HG02763 (cell line): ENCODE measurements around the gene FGB.
"Not testable (repeated sequence)": the region's sequence is repeated elsewhere in the genome, so short reads cannot be mapped to it uniquely, and the experiment has no call there.

Experiments used
- ATAC-seq: cut with Tn5 transposase; IDR thresholded peaks from one replicate; pipeline ENCODE4 v1.9.1; 2021; ENCODE audit warnings: mild to moderate bottlenecking, moderate library complexity; ENCODE audit not compliant: unreplicated experiment

Gene FGB

GRCh38 chr4:154594343-154594742 is 31.5 kb downstream of the FGB start:
- not testable (repeated sequence) for ATAC-seq

- ATAC-seq: no peak
Measured at GRCh38 chr4:154595807-154596206, 33.0 kb downstream of the FGB start.

- not testable (repeated sequence) for ATAC-seq
Measured at GRCh38 chr4:154597281-154597680, 34.5 kb downstream of the FGB start.

- ATAC-seq: no peak
Measured at GRCh38 chr4:154597798-154598774, 35.3 kb downstream of the FGB start.

GRCh38 chr4:154602404-154603020 is 39.7 kb downstream of the FGB start:
- ATAC-seq: no peak

- ATAC-seq: no peak
Measured at GRCh38 chr4:154603033-154603943, 40.5 kb downstream of the FGB start.

GRCh38 chr4:154604696-154605200 is 41.9 kb downstream of the FGB start:
- ATAC-seq: no peak

- no peak for ATAC-seq
Measured at GRCh38 chr4:154606728-154607723, 44.2 kb downstream of the FGB start.

- ATAC-seq: no peak
Measured at GRCh38 chr4:154608361-154609252, 45.8 kb downstream of the FGB start.

GRCh38 chr4:154609532-154609931 is 46.7 kb downstream of the FGB start:
- ATAC-seq: no peak

- no peak for ATAC-seq
Measured at GRCh38 chr4:154610582-154610981, 47.8 kb downstream of the FGB start.

GRCh38 chr4:154611833-154612232 is 49.0 kb downstream of the FGB start:
- ATAC-seq: no peak

- ATAC-seq: no peak
Measured at GRCh38 chr4:154612472-154613414, 49.9 kb downstream of the FGB start, which contains the start of gene FGG. FGG (minus strand) TSS chr4:154612656; CDS start chr4:154612609, 47 bp downstream.

GRCh38 chr4:154614306-154614705 is 51.5 kb downstream of the FGB start:
- ATAC-seq: no peak

- ATAC-seq: no peak
Measured at GRCh38 chr4:154615211-154615610, 52.4 kb downstream of the FGB start.

- ATAC-seq: no peak
Measured at GRCh38 chr4:154616287-154616686, 53.5 kb downstream of the FGB start.

GRCh38 chr4:154616731-154617130 is 53.9 kb downstream of the FGB start:
- peak; percentile 99 for ATAC-seq
